Measurements from ENCODE around the gene NTN5. TPM values are rescaled to one million over a fixed set of nuclear protein-coding genes. Genes with fewer than 3 reads are reported as not detected.

The NTN5 gene
- total and polyA plus RNA-seq, 2 of the 4 experiments (the other 2 are of a cell fraction) = 0.19 TPM; not detected in 1

DNA sequence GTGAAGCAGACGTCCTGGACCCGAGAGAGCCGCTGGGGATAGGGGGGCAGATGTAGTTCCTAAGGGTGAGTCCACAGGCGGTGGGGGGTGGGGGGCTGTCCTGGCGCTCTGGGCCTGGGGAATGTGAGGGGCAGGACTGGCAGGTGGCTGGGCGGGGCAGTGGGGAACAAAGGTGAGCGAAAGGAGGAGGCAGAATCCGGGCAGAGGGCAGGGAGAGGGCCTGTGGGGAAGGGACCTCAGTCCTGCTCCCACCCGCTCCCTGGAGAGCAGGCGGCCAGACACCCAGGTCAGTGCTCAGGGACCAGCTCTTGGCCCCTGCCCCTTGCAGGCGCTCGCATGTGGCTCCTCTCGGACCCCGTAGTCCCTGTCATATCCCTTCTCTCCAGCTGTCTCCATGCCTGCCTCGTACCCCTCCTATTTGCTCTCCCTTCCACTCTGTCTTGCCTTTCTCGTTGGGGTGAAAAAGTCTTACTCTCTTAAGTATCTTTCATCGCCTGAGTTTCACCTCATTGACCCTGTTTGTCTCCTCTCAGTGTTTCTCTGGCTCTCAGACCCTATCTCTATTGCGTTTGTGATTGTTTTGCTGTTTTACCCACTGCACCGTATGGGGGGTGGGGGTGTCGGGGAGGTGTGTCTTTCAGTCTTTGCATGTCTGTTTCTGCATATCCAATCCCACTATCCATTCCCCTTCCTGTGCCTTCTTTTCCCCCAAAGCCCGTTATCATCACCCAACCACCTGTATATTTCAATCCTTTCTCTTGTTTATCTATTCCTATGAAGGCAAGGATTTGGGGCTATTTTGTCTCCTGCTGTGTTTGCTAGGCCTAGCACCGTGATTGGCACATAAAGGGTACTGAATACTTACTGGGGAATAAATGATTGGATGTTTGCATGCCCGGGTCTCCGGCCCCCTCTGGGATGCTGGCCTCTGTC is 47.8 kb downstream of the NTN5 start:
- ATAC-seq (ENCODE audit: low read depth) (no peak), DNase-seq (no peak)
- peak overlapping the region; percentile 49; the same call in 1 of the 2 replicates for H3K4me3 ChIP-seq (ENCODE audit: insufficient read depth, low read depth, low read length)
- H3K23ac ChIP-seq (ENCODE audit: low read depth, low read length) = no peak overlapping the region
- H3K9ac ChIP-seq (ENCODE audit: low read depth, low read length) = peak overlapping the region; percentile 51; the same call in 1 of the 2 replicates
- H4K91ac ChIP-seq (ENCODE audit: insufficient read depth, low read depth, low read length) = no peak overlapping the region
- H3K14ac ChIP-seq (replicated peaks; ENCODE audit: low read depth, low read length) = no peak overlapping the region
- H2BK15ac ChIP-seq (ENCODE audit: low read depth, low read length) = no peak overlapping the region
- in situ Hi-C loops (cut with MboI; ENCODE audit: low sequenced_read_pairs) (no loop called here), dilution Hi-C loops (cut with HindIII; ENCODE audit: low sequenced_read_pairs, unreplicated experiment) (no loop called here), intact Hi-C loops (cut with micrococcal nuclease) (no loop called here)
- H3K18ac ChIP-seq (ENCODE audit: low read depth, low read length) = no peak overlapping the region
- TF ChIP-seq MXI1 (IDR thresholded peaks at IDR 0.05; ENCODE audit: borderline replicate concordance, low read depth, low read length) (no peak), SMC3 (IDR thresholded peaks at IDR 0.05; ENCODE audit: low read depth, low read length) (no peak), CEBPB (IDR thresholded peaks at IDR 0.05; ENCODE audit: low read depth, low read length) (no peak), RFX5 (IDR thresholded peaks at IDR 0.05; ENCODE audit: low read depth, low read length) (no peak), NFE2L2 (IDR thresholded peaks at IDR 0.05; ENCODE audit: low read depth, low read length) (no peak)
- H2BK120ac ChIP-seq (ENCODE audit: low read depth, low read length) = no peak overlapping the region
- CTCF ChIA-PET = no interaction called here
- peaks cover 6% of the 10 kb centered on the region; the same call in 1 of the 2 replicates for H3K36me3 ChIP-seq (ENCODE audit: control insufficient read depth, insufficient read depth, low read length)
- peaks cover 3% of the 10 kb centered on the region for H3K9me1 ChIP-seq (ENCODE audit: insufficient read depth, low read length)
- H2BK20ac ChIP-seq (ENCODE audit: low read depth, low read length) = no peak overlapping the region
- H3K56ac ChIP-seq (ENCODE audit: extremely low read depth, insufficient read depth, low read length) = no peak overlapping the region
- no peaks in the 10 kb centered on the region for H3K27me3 ChIP-seq (ENCODE audit: control insufficient read depth, insufficient read depth, low read length)
- no peak overlapping the region for H2AK5ac ChIP-seq (ENCODE audit: low read depth, low read length)
- peak overlapping the region; percentile 34; the same call in 1 of the 2 replicates for H3K4ac ChIP-seq (ENCODE audit: low read depth, low read length)
- no TSS peak for BruUV-seq (replicated peaks)
- no peak overlapping the region for H4K5ac ChIP-seq (ENCODE audit: low read depth, low read length)
- H3K4me2 ChIP-seq (ENCODE audit: low read depth, low read length) = peak overlapping the region; percentile 40; the same call in 1 of the 2 replicates
- H4K8ac ChIP-seq (ENCODE audit: low read depth in 2 of 2, low read length in 2 of 2) = no peak overlapping the region
- H2AK9ac ChIP-seq (replicated peaks; ENCODE audit: low read depth, low read length, poor library complexity) = peak overlapping the region; percentile 94
- H3K79me1 ChIP-seq (ENCODE audit: low read depth in 1 of 2, low read length in 2 of 2) = peaks cover 8 to 29% of the 10 kb centered on the region in 2 experiments
- peak overlapping the region; percentile 54; the same call in 1 of the 2 replicates for H3K27ac ChIP-seq (ENCODE audit: insufficient read depth, low read length)
- H4K20me1 ChIP-seq (ENCODE audit: insufficient read depth, low read length) = no peaks in the 10 kb centered on the region
- H3K9me3 ChIP-seq (ENCODE audit: control insufficient read depth, insufficient read depth, low read length) = no peaks in the 10 kb centered on the region
- POLR2A ChIA-PET (ENCODE audit: unreplicated experiment) = no interaction called here
- H2AFZ ChIP-seq (replicated peaks; ENCODE audit: low read length, poor library complexity) = no peak overlapping the region
- WGBS, 2 experiments (ENCODE audit: extremely low coverage in 2 of 2, insufficient read length in 1 of 2) = 48% methylated on average over 12 of the region's 24 CpGs; no CpG with 5 or more reads in 1 of the 2 experiments
- H2BK5ac ChIP-seq (ENCODE audit: low read depth, low read length, poor library complexity, severe bottlenecking) = no peak overlapping the region
- H3K4me1 ChIP-seq (ENCODE audit: control insufficient read depth, insufficient read depth, low read length) = peaks cover 7% of the 10 kb centered on the region

Measured in IMR-90 (cell line).